ENCODE measurements around the gene LNX1.

Gene LNX1

DNA sequence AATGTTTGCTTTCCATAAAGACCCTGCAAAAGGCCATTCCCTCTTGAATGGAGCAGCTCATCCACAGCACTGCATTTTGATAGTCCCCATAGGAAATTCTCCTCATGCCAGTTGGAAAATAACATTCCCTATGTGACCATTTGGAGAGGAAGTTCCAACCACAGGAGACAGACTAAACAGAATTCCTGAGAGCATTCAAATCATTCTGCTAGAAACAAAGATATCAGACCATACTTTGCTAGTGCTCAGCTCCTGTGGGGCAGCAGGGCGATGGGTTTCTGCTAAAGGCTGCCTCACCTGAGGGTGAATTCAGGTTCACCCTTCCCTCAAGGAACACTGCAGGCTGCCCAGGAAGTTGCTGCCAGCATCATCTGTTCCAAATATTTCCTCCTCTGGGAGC is 58.8 kb downstream of the LNX1 start:
- peak; percentile 31 for DNase-seq

DNA sequence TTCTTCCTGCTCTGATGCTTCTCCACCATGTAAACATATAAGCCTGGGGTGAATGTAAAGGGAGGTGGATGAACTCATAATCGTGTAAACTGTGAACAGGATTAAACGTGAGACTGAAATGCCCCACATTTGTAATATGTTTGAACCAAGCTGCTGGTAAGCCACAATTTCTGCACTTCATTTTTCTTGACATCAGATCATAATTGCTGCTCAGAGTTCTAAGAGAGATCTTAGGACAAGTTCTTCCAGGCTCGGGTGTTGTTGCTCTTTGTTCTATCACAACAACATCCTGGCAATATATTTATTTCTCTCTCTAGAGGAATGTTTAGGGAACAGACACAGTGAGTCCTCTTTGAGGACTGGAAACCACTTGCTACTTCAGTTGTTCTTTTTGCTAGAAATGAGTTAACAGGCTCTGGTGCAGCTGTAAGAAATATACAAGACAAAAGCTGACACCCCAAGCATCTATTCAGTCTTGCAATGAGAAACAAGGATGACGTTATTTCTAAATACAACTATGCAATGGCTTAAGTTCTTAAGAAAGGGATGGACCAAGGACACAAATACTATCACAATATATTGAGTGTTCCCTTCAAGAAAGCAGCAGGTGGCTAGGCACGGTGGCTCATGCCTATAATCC is 59.6 kb downstream of the LNX1 start:
- DNase-seq = no peak

DNA sequence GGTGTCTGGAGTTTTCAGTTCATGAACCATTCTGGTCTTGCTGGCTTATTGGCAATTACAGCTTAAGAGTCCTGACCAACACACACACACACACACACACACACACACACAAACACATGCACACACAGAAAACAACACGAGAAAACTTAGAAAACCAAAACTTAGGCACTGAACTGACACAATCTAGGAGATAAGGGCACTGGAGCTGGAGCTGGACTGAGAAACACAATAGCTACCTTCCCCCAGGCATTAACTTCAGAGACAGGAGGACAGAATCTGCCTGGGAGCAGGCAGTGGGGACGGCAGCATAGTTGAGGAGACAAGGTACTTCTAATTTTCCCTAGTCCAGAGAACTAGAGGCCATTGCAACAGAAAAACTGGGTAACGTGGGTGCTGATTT is 62.3 kb downstream of the LNX1 start:
- no peak for DNase-seq

DNA sequence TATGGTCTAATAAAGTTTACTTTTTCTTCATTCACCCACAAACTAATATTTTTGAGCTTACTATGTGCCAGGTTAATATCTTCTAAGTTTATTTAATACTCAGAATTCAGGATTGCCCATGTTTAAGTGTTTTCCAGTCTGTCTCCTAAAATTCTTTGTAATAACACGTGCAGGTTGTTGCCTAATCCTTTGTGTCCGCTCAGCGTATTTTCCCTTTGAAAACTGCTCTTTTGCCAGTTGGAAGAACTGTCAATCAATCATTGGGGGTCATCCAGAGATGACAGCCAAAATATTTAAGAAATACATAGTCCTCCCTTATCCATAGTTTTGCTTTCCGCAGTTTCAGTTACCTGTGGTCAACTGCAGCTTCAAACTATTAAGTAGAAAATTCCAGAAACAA is 63.4 kb downstream of the LNX1 start:
- no peak for DNase-seq

DNA sequence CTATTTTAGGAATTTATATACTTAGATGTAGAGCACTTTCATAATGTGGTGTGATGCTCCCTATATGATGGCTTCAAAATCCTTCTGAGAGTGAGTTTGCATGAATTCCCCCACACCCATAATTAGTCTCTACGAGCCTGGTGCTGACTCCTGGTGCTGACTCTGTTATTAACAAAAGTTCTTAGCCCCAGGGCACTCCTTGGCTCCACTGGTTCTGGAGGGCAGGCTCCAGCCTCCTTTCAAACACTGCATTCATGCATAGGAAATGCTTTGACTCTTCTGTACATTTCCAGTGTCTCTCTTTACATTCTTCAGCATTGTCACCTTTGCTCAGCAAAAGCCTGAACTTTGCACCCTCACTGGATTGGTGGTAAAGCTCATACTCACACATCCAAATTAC is 64.0 kb downstream of the LNX1 start:
- DNase-seq = no peak

DNA sequence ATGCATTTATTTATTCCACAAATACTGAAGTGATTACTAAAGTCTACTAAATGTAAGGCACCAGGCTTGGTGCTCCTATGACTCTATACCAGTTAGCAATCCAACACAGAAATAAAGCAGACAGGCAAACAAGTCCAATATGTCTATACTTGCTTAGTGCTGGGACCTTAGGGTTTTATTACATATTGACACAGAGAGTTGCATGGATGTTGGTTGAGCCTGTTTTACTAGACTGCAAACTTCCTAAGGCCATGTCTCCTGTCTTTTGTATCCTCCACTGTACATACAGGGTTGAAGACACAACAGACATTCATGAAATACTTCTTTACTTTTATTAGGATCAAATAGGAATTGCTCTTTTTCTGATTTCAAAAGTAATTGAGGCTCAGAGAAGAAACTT is 69.0 kb downstream of the LNX1 start:
- DNase-seq = no peak

DNA sequence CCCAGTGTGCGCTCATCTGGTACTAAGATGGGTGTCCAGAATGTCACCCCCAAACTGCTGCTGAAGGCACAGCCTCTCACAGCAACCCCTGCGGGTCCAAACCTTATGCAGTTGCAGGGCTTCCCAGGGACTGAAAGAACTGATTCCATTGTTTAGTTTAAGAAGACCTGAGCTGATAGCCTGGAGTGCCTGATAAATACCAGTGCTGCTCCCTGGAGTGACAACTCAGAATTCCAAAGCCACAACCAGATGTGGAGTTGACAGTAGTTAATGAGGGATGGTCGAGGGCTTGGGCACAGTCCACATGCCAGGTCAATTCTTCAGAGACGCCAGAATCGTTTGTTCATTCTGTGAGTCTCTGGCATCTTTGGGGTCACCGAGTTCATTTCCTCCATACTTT is 71.2 kb downstream of the LNX1 start:
- no peak for DNase-seq

DNA sequence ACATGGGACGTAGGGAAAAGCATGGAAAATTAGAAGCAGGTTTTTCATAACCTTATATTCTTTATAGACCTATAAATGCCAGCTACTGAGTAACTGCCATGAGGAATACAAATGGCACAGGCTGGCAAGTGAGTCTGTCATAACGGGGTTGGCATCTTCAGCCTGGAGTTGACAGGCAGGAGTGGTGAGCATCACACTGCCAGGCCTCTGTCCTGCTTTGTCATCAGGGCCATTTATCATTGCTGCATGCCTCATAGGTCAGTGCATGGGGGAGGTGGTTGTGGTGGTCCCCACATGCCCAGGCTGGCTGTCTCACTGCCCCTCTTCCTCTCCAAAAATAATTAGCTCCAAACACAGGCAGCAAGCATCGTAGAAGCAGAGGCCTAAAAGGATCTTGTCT is 72.5 kb downstream of the LNX1 start:
- DNase-seq = no peak

DNA sequence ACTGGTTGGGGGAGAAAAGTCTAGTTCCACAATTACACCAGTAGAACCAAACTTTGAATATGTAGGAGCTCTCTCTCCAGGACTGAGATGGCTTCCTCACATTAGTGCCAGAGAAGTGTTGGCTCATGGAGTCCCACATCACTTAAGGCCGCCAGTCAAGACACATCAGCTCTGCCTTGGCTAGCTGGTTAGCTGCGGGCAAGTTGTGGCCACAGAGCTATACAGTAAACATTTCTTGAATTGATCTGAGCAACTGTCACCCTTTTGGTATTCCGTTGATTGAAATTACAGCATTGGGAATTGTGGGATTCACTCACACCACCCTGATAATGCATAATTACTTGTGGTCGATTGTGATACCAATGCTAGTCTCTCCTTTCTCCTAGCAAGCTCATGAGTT is 76.2 kb downstream of the LNX1 start:
- no peak for DNase-seq

DNA sequence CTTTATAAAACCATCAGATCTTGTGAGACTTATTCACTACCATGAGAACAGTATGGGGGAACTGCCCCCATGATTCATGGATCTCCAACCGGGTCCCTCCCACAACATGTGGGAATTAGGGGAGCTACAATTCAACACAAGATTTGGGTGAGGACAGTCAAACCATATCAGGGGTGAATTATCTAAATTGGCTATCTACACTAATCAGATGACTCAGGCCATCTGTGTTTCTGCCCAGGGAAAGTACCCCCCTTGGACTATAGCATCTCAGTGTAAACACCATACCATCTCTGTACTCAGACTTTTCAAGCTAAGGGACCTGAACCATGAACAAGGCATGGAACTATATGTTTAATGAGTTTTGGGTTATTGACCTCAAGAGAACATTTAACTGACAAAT is 76.8 kb downstream of the LNX1 start:
- peak; percentile 16 for DNase-seq

DNA sequence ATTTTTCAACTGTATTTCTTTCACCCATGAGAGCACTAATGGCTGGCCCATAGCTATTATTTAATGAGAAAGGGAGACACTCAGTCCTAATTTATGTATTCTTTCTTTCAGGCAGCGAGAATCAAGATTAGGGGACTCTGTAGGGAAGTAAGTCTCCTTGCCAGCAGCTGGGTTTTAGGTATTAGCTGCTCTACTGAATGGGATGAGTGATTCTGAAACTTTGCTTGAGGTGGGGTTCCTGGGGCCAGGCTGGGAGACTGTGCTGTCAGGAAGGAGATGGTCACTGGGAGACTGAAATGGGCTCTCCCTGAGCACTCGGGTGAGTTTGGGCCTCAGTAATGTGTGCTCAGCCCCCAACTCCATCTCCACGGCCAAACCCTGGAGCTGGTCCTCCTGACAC is 78.7 kb downstream of the LNX1 start:
- DNase-seq = no peak

DNA sequence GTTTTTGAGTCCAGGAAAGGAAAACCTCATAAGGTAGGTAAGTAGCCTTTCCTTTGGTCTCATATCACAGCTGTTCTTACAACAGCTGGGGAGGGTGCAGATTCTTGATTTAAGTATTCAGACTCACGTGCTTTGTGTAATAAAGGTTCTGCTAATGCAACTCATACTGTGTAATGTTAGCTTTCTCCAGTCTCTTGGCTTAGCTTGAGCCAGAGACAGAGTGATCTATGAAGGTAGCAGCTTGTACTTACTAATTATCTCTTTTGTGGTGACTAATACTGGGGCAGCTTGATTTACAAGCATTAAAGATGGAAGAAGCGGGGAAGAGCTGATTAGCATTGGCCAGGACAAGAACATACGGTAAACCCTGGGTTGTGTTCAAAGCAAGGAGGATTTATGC is 80.3 kb downstream of the LNX1 start:
- DNase-seq = no peak

DNA sequence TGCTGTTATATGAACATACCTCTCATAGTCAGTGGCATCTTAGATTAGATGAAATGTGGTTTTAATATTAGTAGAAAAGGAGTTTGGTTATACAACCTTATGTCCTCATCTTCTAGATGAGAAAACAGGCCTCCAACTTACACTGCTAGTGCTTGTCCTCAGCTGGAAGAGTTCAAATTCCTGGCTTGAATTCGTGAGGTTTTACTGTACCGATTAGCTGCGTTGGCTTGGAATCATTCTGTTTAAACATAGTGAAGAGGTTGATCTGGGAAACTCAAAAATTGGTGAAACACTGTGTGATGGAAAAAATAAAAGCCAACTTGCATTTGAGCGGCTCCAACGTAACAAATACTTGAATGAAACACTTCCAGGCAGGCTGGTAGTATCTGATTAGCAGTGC is 81.0 kb downstream of the LNX1 start:
- DNase-seq = no peak

DNA sequence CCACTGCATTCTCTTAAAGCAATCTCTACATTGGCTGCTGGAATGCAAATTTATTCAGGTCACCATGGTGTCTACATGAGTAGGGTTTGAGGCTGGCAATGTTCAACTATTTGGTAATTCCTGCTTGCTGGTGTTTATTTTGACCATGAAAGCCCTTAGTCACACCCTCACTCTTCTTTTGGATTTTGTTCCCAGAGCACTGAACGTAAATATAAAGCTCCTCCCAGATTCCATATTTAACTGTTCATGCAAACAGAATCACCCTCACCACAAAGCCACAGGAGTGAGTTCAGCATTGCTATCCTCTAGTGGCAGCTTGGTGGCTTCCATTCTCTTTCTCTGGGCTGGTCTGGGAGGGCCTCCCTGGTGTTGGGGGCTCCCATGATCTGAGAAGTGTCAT is 82.8 kb downstream of the LNX1 start:
- peak; percentile 38 for DNase-seq

DNA sequence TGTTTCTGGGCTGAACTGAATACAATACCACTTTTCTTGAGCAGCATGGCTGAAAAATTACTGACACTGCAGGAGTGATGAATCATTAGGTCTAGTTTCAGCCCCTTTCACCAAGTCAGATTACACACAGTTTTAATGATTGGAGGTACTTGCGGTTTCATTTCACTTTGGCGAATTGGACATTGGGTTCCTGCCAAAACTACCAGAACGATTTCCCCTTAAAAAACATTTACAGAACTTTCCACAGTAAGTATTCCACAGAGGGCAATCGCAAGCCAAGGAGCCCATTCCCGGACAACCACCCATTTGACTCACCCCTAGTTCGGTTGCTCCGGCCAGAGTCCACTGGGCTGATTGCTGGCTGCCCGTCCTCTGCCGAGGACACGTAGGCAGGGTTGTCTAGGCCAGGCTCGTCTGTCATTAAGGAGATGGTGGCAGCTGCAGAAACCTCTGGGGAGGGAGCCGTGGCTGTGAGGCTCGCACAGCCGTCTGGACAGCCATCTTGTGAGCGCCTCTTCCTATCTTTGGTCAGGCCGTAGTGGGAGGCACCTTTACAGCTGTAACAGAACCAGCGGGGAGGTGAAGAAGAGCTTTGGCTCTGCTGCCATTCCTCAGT is 83.5 kb downstream of the LNX1 start:
- no peak for DNase-seq

DNA sequence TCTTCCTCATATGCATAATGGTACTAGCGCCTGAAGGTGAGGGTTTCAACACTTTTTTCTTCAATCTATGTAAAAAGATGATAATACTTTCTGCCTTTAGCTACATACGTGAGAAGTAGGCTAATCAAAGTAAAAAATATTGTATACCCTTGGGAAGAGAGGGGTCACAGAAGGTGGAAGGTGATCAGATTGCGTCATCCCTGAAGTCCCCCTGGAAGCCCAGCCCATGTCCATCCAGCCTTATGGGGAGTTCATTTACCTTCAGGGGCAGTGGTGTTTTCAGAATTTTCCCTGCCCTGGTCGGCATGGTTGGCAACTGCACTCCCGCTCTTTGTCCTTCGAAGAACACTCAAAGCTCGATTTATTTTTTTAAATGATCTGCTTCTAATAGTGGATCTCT is 84.2 kb downstream of the LNX1 start:
- DNase-seq = no peak

DNA sequence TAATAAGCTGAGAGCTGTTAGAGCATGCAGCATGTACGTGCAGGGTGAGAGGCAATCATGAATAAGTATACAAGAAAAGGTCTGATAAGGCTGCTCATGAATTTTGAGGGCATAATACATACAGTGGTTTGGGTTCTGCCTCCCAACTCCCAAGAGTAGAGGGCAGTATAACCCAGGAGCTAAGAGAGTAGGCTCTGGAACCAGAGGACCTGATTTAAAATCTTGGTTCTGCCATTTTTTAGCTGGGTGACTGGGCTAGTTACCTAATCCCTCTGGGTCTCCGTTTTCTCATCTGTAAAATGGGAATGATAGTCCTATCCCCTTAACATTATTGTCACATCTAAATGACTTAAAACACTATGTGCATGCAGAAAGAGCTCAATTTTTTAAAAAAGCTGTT is 85.3 kb downstream of the LNX1 start:
- DNase-seq = no peak

DNA sequence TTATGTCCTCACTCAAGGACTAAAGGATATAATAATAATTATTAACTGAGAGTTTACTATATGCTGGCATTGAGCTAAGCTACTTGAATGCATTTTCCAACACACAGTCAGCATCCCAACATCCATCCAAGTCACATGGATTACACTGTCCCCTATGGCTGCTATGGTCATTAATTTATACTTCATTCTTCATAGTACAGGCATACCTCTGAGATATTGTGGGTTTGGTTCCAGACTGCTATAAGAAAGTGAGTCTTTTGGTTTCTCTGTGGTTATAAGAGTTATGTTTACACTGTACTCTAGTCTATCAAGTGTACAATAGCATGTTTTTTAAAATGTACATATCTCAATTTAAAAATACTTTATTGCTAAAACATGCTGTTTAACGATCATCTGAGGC is 89.2 kb downstream of the LNX1 start:
- DNase-seq = no peak

DNA sequence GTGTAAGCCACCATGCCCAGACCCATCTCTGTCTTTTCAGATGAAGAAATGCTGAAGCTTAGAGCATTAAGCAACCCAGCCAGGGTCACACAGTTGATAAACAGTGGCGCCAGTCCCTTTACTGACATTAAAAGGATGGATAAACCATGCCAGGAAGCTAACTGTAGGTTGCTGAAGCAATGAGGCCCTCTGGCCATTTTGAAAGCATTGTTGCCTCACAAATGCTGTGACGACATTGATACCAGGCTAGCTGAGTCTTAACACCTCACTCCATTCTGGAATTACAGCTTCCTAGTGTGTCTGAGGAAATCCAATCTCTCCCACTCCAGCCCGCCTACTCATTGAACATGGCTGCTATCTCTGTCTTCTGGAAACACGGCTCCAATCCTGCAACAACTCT is 89.7 kb downstream of the LNX1 start:
- no peak for DNase-seq

DNA sequence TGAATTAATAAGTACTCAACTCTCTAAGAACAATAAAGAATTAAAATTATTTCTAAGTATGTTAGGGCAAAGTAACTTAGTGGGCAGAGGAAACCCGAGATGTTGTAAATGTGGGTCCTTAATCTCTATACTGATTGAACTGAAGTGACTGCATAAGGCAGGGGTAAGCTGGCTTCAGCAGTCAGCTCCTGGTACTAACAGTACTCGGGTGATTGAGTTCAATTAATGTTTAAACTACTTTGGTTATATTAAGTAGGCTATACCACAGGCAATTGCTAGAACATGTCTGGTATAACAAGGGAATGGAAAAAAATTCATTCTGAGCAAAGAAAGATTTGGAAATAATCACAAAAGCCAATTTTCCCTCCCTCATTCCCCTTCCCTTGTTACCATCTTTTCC is 90.7 kb downstream of the LNX1 start:
- no peak for DNase-seq

DNA sequence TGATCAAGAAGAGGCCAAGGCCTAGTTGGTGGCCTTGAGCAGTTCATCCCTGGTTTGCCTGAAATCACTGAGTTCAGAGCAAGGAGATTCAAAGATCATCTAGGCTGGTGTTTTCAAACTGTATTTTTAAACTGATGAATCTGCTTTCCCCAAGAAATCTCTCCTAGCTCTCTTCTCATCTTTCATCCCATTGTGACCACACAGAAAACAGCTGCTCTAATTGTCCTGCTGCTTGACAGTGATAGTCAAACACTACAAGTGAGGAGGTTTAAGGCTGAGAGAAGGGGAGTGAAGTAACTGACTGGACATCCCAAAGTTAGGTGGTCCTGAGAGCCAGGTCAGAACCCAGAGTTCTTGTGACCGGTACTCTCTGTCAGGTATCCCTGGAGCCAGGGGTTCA is 91.5 kb downstream of the LNX1 start:
- no peak for DNase-seq

DNA sequence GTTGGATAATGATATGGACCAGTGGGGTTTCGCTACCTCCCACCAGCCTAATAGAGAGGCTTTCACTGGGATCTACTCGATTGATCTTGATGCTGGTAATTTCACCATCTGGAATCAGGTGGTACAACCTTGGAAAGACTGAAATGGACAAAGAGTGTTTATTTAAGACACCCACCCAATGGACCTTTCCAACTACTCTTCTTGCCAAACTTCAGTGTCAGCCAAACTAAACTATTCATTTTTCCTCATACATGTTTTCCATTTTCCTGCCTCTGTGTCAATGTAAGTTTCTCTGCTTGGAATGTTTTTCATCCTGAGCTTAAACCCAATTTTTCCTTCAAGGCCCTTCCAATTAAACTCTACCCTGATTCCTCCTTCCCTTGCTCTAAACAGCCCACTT is 92.6 kb downstream of the LNX1 start:
- DNase-seq = no peak

DNA sequence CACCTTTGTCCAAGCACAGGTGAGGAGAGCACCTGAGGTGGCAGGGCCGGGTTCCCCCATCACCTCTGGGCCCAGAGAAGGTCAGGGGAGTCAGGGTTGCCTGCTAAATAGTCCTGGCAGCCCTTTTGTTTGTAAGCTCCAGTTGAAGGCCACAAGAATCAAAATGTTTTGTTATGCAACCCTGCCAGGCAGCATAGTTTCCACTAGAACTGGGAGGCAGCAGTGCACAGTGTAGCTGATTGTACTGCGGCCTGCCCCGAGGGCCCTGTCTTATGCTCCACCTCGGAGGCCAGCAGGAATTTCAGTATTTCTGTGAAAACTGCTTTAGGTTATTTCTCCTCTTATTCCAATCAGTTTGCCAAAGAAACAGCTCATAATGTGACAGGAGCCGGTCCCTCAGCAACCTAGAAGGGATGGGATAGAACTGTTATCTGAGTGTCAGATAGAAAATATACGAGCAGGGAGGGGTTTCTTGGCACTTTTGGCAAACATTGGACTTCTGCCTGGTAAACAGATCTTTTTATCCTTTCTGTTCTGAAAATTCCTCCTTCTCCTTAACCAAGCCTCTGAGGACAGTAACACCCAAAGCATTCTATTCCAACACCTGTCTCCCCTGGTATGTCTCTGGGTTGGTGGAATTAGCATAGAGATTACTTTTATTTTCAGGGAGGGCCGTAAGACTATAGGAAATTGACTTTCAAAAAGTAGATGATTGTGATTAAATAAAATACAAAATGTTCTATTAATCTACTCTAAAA is 93.6 kb downstream of the LNX1 start:
- peak; percentile 36 for DNase-seq

DNA sequence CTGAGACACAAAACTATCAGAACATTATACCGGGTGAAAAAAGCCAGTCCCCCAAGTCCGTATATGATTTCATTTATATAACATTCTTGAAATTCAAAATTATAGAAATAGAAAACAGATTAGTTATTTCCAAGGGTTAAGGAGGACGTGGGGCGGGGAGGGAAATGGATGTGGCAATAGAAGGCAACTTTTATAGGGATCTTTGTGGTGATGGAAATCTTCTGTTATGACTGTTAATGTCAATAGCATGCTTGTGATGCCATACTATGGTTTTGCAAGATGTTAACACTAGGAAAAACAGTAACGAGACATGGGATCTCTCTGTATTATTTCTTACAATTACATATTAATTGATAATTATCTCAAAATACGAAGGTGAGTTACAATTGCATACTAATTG is 96.4 kb downstream of the LNX1 start:
- no peak for DNase-seq

All from EL (cell line).